Measurements from ENCODE around the gene GALNT14.
"Not testable (repeated sequence)": the region's sequence is repeated elsewhere in the genome, so short reads cannot be mapped to it uniquely, and the experiment has no call there.

GALNT14 gene, protein sequence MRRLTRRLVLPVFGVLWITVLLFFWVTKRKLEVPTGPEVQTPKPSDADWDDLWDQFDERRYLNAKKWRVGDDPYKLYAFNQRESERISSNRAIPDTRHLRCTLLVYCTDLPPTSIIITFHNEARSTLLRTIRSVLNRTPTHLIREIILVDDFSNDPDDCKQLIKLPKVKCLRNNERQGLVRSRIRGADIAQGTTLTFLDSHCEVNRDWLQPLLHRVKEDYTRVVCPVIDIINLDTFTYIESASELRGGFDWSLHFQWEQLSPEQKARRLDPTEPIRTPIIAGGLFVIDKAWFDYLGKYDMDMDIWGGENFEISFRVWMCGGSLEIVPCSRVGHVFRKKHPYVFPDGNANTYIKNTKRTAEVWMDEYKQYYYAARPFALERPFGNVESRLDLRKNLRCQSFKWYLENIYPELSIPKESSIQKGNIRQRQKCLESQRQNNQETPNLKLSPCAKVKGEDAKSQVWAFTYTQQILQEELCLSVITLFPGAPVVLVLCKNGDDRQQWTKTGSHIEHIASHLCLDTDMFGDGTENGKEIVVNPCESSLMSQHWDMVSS

DNA sequence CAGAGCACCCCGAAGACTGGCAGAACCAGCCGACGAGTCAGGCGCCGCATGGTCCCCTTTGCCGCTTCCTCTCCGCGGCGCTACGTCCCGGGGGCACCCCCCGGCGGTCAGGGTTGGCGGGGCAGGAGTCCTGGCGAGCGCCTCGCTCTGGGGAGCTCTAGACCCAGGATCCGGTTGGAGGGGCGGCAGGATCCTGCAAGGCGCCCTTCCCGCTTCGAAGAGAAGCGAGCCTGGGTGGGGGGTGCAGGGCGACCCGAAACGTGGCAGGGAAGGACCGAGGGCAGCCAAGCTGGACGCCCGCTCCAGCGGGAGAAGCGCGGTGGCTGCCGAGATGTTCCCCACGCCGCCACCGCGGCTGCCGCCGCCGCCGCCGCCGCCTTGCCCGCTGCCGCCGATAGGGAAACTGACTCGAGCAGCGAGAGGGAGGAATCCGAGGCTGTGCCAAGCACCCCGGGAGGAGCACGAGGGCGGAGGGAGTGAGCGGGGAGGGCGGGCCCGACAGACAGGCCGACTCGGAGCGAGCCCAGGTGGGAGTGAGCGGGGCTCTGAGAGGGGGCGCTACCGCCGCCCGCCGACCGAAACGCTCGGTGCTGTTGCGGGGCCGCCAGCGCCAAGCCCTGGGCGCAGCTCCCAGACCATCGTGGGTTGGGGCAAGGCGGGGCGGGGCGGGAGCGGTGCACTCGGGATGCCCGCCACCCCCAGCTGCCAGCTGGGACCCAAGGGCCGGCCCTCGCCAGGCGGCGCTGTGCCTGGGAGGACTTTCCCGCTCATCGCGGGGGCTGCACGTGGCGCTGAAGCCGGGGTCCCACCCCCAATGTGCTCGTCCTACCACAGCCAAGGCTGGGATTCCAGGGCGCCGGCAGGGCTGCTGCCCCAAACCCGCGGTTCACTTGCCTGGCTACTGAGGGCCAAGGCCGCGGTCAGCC is at the start of gene GALNT14:
Gene GALNT14 (minus strand): TSS at position 404 of the 926 bp plus-strand sequence. CDS start 354 bp downstream, at position 50.
- no peak for DNase-seq (ENCODE audit: low read depth)

DNA sequence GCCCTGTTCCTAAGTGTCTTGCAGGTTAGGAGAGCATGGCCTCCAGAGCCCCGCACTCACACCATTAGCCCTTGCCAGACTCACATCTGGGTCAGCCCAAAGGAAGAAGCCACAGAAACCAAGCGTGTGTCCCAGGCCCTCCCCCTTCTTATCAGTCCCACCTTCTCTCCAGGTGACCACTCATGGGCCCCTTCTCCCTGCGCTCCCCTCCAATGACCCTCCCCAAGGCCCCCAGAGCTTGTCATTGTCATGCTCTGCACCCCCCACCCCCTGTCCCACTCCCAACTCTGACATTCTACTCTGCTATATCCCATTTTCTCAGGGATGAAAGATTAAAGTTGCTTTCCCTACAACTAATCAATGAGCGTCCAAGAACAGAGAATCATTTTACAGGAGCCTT is 48.9 kb upstream of the GALNT14 start:
- no peak for DNase-seq (ENCODE audit: low read depth)

DNA sequence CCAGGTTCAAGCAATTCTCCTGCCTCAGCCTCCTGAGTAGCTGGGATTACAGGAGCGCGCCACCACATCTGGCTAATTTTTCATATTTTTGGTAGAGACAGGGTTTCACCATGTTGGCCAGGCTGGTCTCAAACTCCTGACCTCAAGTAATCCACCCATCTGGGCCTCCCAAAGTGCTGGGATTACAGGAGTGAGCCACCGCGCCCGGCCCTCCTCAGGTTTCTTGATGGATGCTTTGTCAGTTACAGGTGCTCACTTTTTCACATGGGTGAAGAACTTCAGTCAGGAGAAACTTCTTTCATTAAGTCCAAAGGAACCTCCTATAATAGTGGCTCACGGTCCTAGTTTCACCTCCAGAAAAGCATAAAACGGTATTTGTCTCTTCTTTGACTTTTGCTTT is 45.7 kb upstream of the GALNT14 start:
- DNase-seq (ENCODE audit: low read depth), result not testable (repeated sequence)

DNA sequence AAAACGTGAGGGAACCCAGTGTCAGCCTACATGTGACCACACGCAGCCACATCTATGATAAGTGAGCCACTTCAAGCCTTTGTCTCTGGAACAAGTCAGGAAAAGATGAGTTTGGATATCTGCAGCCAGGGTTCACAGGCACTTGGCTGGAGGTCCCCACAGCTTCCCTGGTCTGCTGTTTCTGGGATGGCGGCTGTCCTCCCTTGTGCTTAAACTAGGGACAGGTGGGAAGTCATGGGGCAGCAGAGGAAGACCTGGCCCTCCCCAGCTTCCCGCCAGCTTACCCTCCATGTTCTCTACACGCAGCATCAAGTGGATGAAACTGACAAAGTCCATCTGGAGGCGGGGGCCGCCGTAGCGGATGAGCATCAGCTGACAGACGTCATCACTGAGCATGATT is 38.5 kb upstream of the GALNT14 start:
- no peak for DNase-seq (ENCODE audit: low read depth)

DNA sequence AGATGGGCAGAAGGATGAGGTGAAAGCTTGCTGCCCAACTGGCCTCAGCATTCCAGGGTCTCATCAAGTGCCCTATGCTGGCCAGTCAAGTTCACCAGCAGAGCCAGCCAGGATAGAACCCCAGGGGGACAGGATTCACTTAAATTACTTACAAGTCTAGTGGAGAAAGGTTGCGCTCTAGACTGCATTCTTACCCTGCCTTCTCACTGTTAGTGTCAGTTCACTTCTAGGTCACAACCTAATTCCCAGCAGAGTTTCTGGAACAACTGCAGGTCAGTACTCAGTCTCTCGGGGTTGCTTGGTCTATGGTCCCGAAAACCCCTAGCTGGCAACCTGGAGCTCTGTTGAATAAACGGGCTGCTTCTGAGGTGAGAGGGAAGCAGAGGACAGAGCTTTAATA is 32.9 kb upstream of the GALNT14 start:
- no peak for DNase-seq (ENCODE audit: low read depth)

DNA sequence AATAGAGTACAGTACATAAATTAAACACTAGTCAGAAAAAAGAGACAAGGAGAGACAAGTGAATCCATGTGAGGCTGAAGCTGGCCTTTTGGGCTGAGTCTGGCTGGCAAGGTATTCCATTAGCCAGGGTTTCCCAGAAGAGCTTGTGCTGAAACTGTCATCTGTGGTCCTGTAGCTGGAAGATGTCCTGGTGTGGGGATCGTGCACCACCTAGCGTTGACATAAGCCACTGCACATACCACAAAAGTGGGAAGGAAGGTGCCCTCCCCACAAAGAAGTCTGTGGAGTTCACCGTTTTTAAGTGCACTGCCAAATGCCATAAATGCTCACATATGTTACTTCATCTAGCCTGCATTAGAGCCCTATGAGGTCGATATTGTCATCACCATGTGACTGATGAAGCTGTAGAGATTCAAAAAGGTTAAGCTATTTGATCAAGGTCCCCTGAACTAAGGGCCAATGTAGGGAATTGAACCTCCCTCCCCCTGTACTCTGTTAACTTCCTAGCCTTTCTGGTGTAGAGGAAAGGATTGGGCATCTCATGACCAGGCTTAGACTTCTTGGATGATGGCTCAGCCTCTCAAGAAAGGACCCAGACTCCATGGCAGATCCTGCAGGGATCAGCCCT is 31.9 kb upstream of the GALNT14 start:
- DNase-seq (ENCODE audit: low read depth), result peak; percentile 17

DNA sequence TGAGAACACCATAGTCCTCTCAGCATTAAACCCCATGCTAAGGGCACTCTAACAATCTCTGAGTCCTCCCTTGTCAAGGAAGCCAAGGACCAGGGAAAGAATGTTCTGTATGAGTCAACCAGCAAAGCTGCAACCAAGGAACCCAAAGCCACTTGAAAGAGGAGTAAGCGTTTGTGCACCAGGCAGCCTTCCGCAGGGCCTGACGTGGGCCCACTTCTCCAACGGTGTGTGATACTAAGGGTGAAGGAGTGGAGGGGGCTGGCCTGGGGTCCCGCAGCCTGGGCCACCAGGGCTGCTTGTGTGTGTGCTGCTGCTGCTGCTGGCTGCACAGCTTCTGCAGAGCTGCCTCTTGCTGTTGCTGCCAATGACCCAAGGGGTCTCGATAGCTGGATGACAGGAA is 30.1 kb upstream of the GALNT14 start:
- DNase-seq (ENCODE audit: low read depth), result no peak

DNA sequence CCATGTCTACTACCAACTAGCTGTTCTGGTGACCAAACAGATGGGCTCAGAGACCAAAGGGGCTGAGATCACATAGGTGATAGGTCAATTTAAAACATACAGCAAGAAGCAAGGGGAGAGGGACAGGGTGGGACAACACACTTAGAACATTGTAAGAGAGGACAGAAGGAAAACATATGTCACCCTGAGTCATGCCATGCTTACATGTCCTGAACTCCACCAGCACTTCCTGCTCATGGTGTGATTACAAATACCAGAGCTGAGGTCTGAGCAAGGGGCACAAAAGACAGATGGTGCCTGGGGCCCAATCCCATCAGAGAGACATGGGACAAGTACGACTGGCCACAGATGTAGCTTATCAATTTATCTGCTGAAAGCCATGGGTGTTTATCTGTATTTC is 28.7 kb upstream of the GALNT14 start:
- no peak for DNase-seq (ENCODE audit: low read depth)

DNA sequence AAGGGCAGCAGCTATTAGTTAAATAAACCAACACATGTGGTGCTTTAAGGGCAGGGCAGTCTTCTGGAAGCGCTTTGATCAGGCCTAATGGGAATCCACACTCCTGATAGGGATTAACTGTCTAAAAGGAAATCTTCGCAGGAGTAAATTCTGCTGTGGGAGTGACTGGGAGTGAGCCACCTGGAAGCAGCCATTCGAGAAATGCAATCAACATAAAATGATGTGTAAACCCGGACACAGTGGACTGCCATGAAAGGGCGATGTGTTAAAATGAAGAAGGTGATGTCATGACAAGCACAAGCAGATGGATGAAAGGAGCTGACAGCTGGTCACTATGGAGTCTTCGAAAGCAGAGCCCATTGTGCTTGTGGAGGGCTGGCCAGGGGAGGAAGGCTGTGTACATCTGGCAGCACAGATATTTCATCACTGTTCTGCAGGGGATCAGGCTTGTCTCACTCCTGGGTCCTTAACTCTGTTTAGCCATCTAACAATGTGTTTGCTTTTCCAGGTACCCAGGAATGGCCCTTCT is 24.8 kb upstream of the GALNT14 start:
- DNase-seq (ENCODE audit: low read depth), result no peak

DNA sequence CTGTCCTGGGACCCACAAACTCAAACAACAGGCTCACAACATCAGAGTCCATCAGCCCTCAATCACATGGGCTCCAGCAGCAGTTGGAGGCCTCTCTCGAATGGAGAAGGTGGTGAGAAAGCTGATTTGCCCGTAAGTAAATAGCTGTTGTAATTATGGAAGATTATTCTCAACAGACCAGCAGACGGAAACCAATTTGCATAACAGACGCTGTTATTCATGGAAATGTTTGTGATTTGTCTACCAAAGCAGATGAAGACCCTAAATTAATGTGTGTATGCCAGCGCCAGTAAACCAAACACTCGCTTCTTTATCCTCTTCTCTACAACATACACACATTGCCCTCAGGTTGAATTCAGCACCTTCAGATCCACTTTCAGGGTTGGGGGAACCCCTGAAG is 23.4 kb upstream of the GALNT14 start:
- no peak for DNase-seq (ENCODE audit: low read depth)

DNA sequence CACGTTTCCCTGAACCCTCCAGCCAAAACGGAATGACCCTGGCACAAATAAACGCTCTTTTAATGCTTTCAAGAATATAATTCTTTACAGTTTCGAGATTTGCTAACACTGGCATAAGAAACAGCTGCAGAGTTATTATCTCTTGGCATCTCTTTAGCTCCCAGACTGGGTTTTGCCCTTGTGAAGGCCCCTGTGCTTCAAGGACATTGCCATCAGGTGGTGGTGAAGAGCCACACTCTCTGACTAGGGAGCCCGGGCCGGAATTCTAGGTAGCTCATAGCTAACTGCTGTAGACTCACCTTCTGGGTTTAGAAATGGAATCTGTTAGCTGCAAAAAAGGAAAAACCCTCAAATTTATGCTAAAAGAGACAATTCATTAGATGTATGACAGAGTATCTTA is 13.3 kb upstream of the GALNT14 start:
- no peak for DNase-seq (ENCODE audit: low read depth)

DNA sequence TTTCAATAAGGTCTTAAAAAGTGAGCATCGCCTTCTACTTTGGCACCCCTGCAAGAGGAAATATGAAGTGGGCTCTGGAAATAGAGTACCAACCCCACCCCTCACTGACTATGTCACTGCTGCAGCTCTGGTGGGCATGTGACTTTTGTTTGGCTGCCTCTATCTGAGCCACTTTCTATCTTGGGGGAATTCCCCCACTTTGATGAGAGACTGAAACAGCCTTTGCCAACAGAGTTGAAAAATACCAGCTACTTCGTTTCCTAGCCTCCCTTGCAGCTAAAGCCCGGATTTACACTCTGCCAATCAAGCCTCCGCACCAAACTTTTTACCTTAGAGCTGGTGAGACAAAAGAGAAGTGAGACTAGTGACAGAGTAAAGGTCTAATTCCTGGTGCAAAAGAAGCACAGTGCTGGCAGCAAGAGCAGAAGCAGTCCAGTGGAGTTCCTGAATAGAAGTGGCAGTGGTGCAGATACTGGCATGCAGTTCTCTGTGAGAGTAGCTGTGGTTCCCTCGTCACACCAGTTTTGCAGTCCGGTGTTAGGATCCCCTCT is 12.0 kb upstream of the GALNT14 start:
- no peak for DNase-seq (ENCODE audit: low read depth)

DNA sequence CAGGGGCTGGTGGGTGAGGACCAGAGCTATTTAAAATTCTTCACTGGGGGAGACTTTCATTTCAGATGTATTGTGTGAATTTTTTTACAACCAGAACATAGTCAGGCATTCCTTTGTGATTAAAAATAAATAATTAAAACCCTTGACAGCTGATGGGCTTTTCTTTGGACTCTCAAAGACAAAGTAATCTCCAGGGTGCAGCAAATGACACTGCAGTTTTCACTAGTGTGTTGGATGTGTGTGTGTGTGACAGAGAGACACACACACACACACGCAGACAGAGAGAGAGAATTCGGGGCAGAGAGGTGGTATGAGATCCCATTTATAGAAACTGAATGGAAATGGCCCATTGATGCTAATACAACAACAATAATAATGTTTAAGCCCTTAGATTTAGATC is 10.3 kb upstream of the GALNT14 start:
- no peak for DNase-seq (ENCODE audit: low read depth)

DNA sequence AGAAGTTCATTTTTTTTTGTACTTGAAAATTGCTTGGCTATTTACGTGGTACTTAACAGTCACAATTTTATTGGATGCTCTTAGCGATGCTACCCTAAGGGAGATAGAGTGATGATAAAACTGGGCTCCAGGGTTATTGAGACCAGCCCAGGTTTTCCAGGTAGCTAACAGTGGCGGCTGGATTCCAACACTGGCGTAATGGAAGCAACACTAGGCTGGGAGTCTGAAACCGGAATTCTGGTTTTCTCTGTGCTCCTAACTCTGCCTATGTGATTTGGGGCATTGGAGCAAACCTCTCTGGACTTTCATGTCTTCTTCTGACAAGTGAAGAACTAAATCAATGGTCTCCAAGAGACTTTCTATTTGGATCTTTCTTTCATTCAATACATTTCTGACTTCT is 9.4 kb upstream of the GALNT14 start:
- DNase-seq (ENCODE audit: low read depth), result no peak

DNA sequence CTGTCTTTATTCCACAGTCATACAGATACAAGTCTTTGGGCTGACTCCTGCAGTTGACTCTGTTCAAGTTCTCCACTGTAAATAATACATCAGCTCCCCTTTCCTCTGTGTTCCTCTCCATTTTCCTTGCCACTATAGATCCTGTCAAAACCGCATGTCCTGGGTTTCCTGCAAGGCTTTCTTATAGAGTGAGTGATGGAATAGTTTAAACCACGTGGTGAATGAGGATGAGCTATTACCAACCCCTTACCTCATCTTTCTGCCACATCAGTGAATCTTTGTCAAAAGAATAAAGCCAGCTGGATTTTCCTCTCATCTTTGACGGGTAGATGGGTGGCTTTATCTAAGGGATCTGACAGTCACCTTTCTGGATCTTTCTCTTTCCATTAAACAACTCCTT is 3.9 kb upstream of the GALNT14 start:
- no peak for DNase-seq (ENCODE audit: low read depth)

DNA sequence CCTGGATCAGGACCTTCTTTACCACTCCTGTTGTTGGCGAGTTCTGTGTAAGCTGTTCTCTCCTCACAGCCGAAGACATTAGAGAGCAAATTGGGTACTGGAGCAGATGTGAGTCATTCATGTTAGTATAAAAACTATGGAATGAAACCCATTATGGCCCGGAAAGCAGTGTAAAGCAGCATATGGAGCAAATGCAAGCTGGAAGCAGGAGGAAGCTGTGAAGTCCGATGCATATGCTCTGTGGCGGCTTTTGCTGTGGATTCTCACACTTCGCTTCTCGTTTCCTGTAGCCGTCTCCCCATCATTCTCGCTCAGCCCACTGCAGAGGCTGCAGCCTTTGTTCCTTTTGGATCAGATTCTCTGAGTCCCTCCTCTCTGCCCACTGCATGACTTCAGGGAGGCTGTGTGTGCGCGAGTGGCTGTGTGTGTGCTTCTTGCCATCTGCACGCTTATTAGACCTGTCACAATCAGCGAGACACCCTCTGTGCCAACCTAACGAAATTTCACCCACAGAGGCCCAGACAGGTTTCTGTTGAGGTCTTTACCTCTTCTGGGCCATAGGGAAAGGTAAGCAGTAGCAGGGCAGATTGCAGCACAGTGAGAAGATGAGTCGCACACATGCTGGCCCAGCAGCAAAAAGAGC is 3.3 kb upstream of the GALNT14 start:
- no peak for DNase-seq (ENCODE audit: low read depth)

DNA sequence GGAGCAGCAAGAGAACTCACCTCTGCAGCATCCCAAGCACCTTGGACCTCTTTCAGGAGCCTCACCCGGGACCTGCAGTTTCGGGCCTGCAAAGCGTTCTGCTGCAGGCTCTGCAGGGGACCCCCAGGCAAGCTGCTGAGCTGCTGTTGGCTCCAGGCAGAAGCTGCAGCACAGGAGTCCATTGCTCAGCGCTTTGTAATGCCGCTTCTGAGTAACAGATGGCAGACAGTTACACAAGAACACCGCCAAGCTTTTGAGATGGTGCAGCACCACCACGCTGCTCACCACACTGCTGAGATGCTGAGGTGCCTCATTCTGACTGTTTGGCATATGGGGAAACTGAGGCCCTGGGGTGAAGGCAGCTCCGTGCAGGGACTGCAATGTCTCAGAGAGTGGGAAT is 1.9 kb upstream of the GALNT14 start:
- DNase-seq (ENCODE audit: low read depth), result no peak

DNA sequence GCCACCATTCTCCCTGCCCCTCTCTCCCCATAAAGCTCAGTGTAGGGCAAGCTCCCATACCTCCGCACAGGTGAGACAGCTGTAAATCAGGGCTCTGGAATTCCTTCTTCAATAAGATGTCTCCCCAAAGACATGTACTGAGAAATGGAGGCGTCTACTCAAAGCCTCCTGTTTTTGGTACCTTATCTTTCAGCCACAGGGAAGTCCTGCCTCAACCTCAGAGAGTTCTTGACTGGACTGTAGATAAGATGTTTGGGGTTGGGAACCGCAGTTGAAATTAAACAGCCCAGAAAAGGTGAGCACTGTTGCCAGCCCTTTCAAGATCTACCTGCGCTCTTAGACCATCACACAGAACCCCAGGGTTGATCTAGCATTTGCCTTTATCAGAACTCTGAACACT is 1.4 kb upstream of the GALNT14 start:
- no peak for DNase-seq (ENCODE audit: low read depth)

DNA sequence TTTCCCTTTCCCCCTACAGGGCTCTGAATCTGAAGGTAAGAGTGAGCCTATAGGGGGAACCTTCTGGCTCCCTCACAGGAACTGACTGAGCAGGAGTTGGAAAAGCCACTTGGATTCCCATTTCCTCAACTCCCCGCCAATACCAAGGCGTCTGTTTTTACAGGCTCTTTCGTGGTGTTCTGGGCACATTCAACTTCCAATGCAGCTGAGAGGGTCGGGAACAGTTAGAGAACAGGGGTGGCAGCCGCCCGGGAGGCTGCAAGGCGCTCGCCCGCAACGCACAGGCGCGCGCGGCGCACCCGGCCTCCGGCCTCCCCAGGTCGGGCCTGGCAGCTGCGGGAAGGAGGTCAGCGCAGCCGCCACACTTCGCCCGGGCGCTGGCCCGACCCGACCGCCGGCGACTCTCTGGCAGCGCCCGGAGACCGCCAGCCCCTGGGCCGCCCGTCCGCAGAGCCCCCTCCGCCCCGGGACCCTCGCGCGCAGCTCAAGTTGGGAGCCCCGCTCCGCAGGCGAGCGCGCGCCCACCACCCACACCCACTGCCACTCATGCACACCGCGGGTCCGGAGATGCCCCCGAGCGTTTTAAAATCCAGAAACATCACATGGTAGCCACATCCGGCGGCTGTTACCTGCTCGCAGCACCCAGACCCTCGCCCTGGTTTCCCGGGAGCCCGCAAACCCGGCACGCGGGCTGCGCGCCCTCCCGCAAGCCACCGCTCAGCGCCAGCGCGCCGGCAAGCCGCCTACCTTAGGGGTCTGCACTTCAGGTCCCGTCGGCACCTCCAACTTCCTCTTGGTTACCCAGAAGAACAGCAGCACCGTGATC is 816 bp downstream of the GALNT14 start:
- no peak for DNase-seq (ENCODE audit: low read depth)

DNA sequence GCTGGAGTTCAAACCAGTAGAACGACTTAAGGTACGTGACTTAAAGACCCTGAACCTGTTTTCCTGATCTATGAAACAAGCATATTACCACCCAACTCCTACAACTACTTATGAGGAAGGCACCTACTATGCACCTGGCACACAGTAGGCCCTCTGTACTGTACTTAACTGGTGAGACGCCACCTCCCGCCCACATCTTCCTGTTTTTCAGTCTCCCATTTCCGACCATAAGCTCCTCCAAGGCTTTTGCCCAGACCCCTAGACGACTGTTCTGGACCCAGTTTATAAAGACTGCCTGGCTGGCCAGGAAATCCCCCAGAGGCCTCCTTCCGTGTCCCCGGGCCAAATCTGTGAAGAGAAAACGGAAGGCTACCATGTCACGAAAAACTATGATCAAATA is 1.5 kb downstream of the GALNT14 start:
- no peak for DNase-seq (ENCODE audit: low read depth)

Data from activated T-helper 9 cell treated with anti-CD3 and anti-CD28 coated beads, Interleukin-2, amount 50 U/mL, for 16 hours (primary cell).